Smooth muscle cell (in vitro differentiated cells): ENCODE data around the gene DIPK1A. TPM values are rescaled to one million over a fixed set of nuclear protein-coding genes. Genes with fewer than 3 reads are reported as not detected.

ENCODE experiments used
- DNase-seq: peaks from one replicate; lab custom pipeline; 2025; ENCODE audit not compliant: unreplicated experiment; lab: John Stamatoyannopoulos, UW
- H2AFZ ChIP-seq: fragments of 200-600 bp; sonication (generic); 2 replicates; pipeline ENCODE4 v1.6.0; 2016; ENCODE audit warnings: antibody characterized with exemption, low read depth, mild to moderate bottlenecking
- H3F3A ChIP-seq: fragments of 200-600 bp; sonication (generic); 2 replicates; pipeline ENCODE4 v1.6.0; 2017; ENCODE audit warnings: antibody characterized with exemption, low read depth
- H3K27ac ChIP-seq: fragments of 200-600 bp; sonication (generic); 2 replicates; pipeline ENCODE4 v1.5.1; 2016; ENCODE audit warnings: low read depth, mild to moderate bottlenecking
- H3K27me3 ChIP-seq: fragments of 200-600 bp; sonication (generic); 2 replicates; pipeline ENCODE4 v1.6.1; 2016; ENCODE audit warnings: low read depth, mild to moderate bottlenecking
- H3K36me3 ChIP-seq: fragments of 200-600 bp; sonication (generic); 2 replicates; pipeline ENCODE4 v1.5.1; 2016; ENCODE audit warnings: low read depth
- H3K4me1 ChIP-seq: fragments of 200-600 bp; sonication (generic); 2 replicates; pipeline ENCODE4 v1.5.1; 2016; ENCODE audit warnings: low read depth
- H3K4me2 ChIP-seq: fragments of 200-600 bp; sonication (generic); 2 replicates; pipeline ENCODE4 v1.6.0; 2016; ENCODE audit warnings: mild to moderate bottlenecking
- H3K4me3 ChIP-seq: fragments of 200-600 bp; sonication (generic); 2 replicates; pipeline ENCODE4 v1.5.1; 2016; ENCODE audit warnings: mild to moderate bottlenecking
- H3K79me2 ChIP-seq: fragments of 200-600 bp; sonication (generic); 2 replicates; pipeline ENCODE4 v1.6.0; 2016; ENCODE audit warnings: low read depth, mild to moderate bottlenecking
- H3K9ac ChIP-seq: fragments of 200-600 bp; sonication (generic); 2 replicates; pipeline ENCODE4 v1.6.0; 2016; ENCODE audit warnings: low read depth
- H3K9me3 ChIP-seq: fragments of 200-600 bp; sonication (generic); replicated peaks from 2 replicates; pipeline ENCODE4 v1.5.1; 2016; ENCODE audit warnings: low read depth
- H4K20me1 ChIP-seq: fragments of 200-600 bp; sonication (generic); 2 replicates; pipeline ENCODE4 v1.6.0; 2016; ENCODE audit warnings: low read depth
- WGBS: methylation state at CpG from one replicate; pipeline ENCODE4 v1.1.7; 2016; ENCODE audit warnings: low lambda C conversion rate; 5-methylcytosine and 5-hydroxymethylcytosine counted together
- polyA plus RNA-seq: library from polyadenylated mRNA; unstranded; fragments of >200 nt; fragmentation: Nextera tagmentation; extraction: Ambion mirVana; gene quantifications from 2 replicates; pipeline ENCODE4 v1.2.1, GENCODE V29; 2016
- total RNA-seq: library from RNA; depleted of rRNA; stranded (reverse); fragments of >200 nt; gene quantifications from 2 replicates; pipeline ENCODE4 v1.2.3, GENCODE V29; 2014
- TF ChIP-seq, protein P1 (sequence below): fragments of 200-600 bp; sonication (generic); IDR thresholded peaks from 2 replicates; pipeline ENCODE4 v1.5.1; 2017; ENCODE audit warnings: borderline replicate concordance, mild to moderate bottlenecking, antibody characterized with exemption; ENCODE audit not compliant: insufficient read depth, poor library complexity, severe bottlenecking

The DIPK1A gene
- total and polyA plus RNA-seq, 2 experiments from 2014 or later = 7.3 to 8.3 TPM

DNA sequence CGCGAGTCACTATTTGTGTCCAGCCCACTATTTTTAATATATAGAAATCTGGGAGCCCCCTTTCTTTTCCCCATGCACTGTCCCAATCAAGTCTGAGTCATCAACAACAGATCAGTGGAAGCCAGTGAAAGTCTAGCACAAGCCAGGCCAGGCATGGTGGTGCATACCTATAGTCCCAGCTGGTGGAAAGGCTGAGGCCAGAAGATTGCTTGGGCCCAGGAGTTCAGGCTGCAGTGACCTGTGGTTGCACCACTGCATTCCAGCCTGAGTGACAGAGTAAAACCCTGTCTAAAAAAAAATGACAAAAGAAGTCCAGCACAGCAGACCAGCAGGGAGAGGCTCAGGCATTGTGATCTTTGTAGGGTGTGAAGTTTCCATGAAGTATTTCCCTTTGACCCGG, 138.4 kb downstream of the DIPK1A start:
- 71% methylated on average over 3 of the region's 3 CpGs for WGBS
- TF ChIP-seq, protein P1, sequence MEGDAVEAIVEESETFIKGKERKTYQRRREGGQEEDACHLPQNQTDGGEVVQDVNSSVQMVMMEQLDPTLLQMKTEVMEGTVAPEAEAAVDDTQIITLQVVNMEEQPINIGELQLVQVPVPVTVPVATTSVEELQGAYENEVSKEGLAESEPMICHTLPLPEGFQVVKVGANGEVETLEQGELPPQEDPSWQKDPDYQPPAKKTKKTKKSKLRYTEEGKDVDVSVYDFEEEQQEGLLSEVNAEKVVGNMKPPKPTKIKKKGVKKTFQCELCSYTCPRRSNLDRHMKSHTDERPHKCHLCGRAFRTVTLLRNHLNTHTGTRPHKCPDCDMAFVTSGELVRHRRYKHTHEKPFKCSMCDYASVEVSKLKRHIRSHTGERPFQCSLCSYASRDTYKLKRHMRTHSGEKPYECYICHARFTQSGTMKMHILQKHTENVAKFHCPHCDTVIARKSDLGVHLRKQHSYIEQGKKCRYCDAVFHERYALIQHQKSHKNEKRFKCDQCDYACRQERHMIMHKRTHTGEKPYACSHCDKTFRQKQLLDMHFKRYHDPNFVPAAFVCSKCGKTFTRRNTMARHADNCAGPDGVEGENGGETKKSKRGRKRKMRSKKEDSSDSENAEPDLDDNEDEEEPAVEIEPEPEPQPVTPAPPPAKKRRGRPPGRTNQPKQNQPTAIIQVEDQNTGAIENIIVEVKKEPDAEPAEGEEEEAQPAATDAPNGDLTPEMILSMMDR = no peak
- Histone ChIP-seq H3K4me1 (no peaks in the 10 kb centered on the region), H3K9me3 (no peaks in the 10 kb centered on the region), H3F3A (no peaks in the 10 kb centered on the region), H3K36me3 (no peaks in the 10 kb centered on the region), H3K27ac (no peak overlapping the region), H3K27me3 (no peaks in the 10 kb centered on the region), H3K9ac (no peak overlapping the region), H3K4me2 (no peak overlapping the region), H4K20me1 (no peaks in the 10 kb centered on the region), H2AFZ (no peak overlapping the region), H3K79me2 (no peaks in the 10 kb centered on the region), H3K4me3 (no peak overlapping the region)
- DNase-seq = no peak

DNA sequence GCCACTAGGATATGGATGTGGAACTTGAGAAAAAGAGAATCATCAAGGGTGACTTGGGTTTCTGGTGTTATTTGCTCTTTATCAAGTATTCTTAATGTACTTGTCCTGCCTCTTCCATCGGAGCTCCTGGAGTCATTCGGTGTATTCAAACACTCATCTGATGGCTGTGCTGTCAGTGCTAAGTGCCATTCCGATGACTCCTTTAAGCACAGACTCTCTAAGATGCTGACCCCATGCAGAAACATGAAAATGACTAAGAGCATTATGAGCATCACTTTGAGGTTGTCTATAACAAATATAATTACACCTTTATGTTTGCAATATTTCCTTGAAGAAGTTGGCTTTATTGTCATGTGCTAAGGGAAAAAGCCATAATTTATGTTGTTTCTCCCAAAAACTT, 140.7 kb downstream of the DIPK1A start:
- H3K4me1 ChIP-seq = no peaks in the 10 kb centered on the region
- H4K20me1 ChIP-seq = no peaks in the 10 kb centered on the region
- no peak for DNase-seq
- H3K36me3 ChIP-seq = no peaks in the 10 kb centered on the region
- no peak overlapping the region for H3K4me2 ChIP-seq
- no peak overlapping the region for H3K4me3 ChIP-seq
- H3K79me2 ChIP-seq = no peaks in the 10 kb centered on the region
- H3K27ac ChIP-seq = no peak overlapping the region
- no peaks in the 10 kb centered on the region for H3K9me3 ChIP-seq
- H2AFZ ChIP-seq = no peak overlapping the region
- no peaks in the 10 kb centered on the region for H3F3A ChIP-seq
- WGBS = 64% methylated on average over 3 of the region's 3 CpGs
- TF ChIP-seq, protein P1 = no peak
- no peaks in the 10 kb centered on the region for H3K27me3 ChIP-seq
- H3K9ac ChIP-seq = no peak overlapping the region

DNA sequence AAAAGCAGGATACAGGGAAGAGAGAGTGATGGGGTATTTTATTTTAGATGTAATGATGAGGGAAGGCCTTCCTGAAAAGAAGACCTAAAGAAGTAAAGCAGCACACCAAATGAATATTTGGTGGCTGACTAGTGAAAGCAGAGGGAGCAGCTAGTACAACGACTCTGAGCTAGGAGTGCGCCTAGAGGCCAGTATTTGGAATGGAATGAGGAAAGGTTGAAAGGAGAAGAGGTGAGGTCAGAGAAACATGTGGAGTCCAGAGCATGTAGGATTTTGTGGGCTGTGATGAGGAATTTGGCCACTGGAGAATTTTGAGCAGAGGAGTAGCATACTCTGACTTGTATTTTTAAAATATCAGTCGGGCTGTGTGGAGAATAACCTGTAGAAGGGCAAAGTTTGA, 141.2 kb downstream of the DIPK1A start:
- H3K27me3 ChIP-seq = no peaks in the 10 kb centered on the region
- no peak for DNase-seq
- H3K9ac ChIP-seq = no peak overlapping the region
- TF ChIP-seq, protein P1 = no peak
- H3K36me3 ChIP-seq = no peaks in the 10 kb centered on the region
- H3K9me3 ChIP-seq = no peaks in the 10 kb centered on the region
- no peak overlapping the region for H3K4me3 ChIP-seq
- no peaks in the 10 kb centered on the region for H3K79me2 ChIP-seq
- H3F3A ChIP-seq = no peaks in the 10 kb centered on the region
- 59% methylated on average over 3 of the region's 3 CpGs for WGBS
- no peaks in the 10 kb centered on the region for H4K20me1 ChIP-seq
- no peaks in the 10 kb centered on the region for H3K4me1 ChIP-seq
- H3K27ac ChIP-seq = no peak overlapping the region
- peak overlapping the region; percentile 43 for H2AFZ ChIP-seq
- no peak overlapping the region for H3K4me2 ChIP-seq

DNA sequence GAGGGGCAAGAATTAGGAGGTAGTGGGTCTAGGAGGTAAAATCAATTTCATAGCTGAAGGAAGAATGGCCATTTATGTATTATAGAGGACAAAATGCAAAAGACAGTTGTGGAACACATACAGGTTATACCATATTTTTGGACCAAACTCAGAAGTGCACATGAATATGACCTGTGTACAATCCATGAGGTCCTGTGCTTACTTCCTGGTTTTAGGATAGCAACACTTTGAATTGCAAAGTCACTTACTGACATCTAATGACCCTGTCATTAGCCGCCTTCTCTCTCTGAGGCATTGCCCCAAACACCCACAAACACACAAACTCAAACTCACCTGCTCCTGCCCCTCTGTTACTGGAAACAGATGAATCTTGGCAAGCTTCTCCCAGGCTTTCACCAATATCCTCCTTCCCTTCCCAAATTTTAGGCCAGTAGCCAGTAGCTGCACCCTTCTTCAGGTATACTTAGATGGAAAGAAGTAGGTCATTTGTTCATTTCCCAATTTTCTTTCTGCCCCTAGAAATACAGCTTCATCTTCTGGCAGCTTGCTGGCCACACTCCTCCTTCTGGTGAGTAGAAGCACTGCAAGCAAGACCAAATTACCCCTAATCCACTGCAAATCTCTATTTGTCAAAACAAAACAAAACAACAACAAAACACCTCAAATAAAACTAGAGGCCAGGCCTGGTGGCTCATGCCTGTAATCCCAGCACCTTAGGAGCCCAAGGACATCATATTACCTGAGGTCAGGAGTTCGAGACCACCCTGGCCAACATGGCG, 143.1 kb downstream of the DIPK1A start:
- WGBS = 95% methylated on average over 3 of the region's 3 CpGs
- no peak overlapping the region for H2AFZ ChIP-seq
- H3K27ac ChIP-seq = no peak overlapping the region
- no peaks in the 10 kb centered on the region for H3K27me3 ChIP-seq
- no peak for DNase-seq
- no peaks in the 10 kb centered on the region for H3K9me3 ChIP-seq
- TF ChIP-seq, protein P1 = peak; percentile 55
- H3K36me3 ChIP-seq = no peaks in the 10 kb centered on the region
- no peaks in the 10 kb centered on the region for H3K79me2 ChIP-seq
- H4K20me1 ChIP-seq = no peaks in the 10 kb centered on the region
- H3K9ac ChIP-seq = no peak overlapping the region
- no peaks in the 10 kb centered on the region for H3K4me1 ChIP-seq
- no peak overlapping the region for H3K4me2 ChIP-seq
- H3K4me3 ChIP-seq = no peak overlapping the region
- H3F3A ChIP-seq = no peaks in the 10 kb centered on the region
